GM04504 (cell line): ENCODE measurements around the gene BCL2L13.

Experiments used
- DNase-seq: peaks from one replicate; pipeline ENCODE4 v3.0.0-alpha.2; 2012; ENCODE audit warnings: low read depth

BCL2L13 gene

GRCh38 chr22:17726928-17727897 is 88.7 kb downstream of the BCL2L13 start:
- no peak for DNase-seq

- no peak for DNase-seq
Observed at GRCh38 chr22:17728786-17729185, 90.2 kb downstream of the BCL2L13 start.

GRCh38 chr22:17729561-17729960 is 91.0 kb downstream of the BCL2L13 start:
- no peak for DNase-seq

DNA sequence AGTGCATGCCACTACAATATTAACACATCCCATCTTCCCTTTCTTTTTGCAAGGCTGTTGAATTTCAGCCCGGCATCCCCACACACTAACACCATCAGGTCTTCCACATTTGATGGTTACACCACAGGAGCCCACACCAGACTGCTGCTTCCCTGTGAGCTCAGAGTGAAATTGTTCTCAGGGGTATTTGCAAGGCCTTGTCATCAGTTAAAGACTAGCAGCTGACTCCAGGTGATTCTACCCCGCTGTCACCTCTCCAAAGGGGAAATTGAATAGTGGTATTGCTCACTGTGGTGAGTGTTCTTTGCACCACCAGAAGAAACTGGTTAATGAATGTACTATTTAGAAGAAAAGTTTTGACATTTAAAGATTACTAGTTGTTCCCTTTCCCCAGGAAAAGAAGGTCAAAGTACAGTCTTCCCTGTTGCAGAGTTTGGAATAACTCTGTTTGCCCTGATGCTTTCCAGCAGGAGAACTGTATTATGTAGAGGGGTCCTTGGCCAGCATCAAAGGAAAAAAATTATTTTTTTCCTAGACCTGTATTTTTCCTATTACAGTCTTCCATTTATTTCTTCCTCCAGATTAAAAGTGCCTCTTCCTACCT is 93.8 kb downstream of the BCL2L13 start:
- DNase-seq: no peak

- no peak for DNase-seq
Observed at GRCh38 chr22:17733466-17733865, 94.9 kb downstream of the BCL2L13 start.

GRCh38 chr22:17734187-17734586 is 95.6 kb downstream of the BCL2L13 start:
- DNase-seq: no peak

DNA sequence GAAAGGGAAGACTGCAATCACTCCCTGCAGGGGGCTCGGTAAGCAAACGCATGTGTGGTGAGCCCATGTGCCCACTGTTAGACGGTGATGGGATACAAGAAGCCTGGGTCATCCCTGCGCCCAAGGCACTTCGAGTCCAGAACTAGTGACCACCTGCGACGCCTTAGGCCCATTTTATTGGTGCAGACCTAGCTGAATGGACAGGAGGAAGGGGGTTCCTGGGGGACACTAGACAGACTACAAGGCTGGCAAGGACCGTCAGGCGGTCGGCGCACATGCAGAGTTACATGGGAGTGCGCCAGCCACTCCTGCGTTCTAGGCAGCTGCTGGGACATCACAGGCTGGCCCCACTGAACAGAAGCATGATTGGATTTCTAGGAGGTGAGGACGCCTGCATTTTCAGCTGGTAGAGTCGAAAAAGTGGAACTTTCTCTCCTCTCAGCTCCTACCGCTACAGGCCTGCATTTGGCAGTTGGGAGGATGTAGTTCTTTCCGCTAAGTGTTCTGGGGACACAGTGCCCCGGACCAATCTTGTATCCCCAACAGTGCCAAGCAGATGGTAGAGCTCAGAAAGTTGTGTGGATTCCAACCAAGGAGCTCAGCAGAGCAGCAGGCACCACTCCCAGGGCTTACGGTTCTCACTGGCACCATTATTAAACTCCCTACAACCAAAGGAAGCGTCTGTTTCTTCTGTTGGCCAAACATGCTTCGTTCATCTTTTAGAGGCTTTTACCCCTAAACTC is 100.0 kb downstream of the BCL2L13 start:
- DNase-seq: no peak

DNA sequence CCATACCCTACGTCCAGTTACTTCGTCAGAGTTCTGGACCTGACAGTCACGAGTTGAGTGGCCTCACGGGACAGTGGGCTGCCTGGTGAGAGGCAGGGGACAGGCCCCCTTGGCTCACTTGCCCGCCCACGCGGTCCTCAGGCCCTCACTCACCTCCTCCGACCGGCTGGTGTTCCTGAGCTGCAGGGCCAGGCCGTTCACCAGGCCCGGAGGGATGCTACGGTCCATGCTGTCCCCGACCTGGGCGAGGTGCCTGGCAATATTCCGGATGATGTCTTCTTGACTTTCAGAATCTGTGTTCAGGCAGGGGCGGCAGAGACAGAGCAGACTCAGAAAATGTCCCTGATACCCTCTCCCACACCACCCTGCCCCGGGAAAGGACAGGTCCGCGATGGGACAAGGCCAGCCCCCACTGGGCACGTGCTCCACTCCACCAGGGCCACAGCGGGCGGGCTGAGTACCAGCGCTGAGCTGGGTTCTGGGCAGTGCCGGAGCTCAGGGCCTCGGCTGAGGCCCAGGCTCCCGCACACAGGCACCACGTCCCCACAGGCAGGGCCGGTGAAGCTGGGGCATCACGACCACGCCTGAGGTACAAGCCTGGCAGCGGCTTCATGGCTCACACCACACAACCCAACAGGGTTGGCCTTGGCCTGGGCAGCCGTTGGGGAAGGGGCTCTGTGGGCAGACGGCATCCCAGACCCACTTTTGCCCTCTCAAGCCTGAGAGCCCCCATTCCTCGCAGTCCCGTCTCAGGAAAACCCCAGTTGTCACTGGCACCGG is 100.8 kb downstream of the BCL2L13 start:
- DNase-seq: no peak

GRCh38 chr22:17741866-17742526 is 103.4 kb downstream of the BCL2L13 start:
- no peak for DNase-seq

GRCh38 chr22:17742527-17742902 is 104.0 kb downstream of the BCL2L13 start:
- peak; percentile 25 for DNase-seq

- DNase-seq: no peak
Observed at GRCh38 chr22:17743661-17744411, 105.3 kb downstream of the BCL2L13 start.

DNA sequence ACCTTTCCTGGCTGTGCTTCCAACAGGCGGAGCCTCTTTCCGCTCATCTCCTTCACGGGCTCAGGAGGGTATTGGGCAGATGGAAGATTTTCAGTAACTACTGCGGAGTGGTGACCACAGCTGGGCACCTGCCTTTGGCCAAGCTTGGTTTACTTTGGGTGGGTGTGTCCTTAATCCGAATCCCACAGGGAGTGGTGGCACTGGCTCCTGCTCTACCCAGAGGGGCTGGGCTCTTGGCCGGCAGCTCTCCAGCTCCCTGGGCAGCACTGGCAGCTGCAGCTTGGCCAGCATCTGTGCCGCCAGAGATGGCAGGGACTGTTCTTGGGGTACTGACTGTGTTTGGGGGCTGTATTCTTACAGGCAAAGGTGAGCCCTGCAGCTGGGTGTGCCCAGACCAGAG is 105.9 kb downstream of the BCL2L13 start:
- no peak for DNase-seq

DNA sequence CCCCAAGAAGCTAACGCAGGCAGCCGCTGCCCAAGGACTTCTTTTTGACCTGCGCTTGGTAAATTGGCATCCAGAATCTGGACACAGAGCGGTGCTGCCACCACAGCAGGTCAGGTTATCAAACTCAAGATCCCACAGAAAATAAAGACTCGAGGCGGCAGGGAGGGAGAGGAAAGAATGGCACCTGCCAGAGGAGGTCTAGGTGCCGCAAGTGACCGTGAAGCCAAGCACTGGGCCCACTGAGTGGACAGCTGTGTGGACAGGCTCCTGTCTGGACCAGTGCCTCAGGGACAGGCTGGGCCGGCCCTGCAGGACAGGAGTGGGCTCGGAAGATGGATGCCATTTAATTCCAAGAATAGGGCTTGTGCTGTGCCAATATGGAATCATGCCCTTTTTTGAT is 108.4 kb downstream of the BCL2L13 start:
- DNase-seq: no peak

GRCh38 chr22:17748555-17749353 is 110.2 kb downstream of the BCL2L13 start:
- no peak for DNase-seq

DNA sequence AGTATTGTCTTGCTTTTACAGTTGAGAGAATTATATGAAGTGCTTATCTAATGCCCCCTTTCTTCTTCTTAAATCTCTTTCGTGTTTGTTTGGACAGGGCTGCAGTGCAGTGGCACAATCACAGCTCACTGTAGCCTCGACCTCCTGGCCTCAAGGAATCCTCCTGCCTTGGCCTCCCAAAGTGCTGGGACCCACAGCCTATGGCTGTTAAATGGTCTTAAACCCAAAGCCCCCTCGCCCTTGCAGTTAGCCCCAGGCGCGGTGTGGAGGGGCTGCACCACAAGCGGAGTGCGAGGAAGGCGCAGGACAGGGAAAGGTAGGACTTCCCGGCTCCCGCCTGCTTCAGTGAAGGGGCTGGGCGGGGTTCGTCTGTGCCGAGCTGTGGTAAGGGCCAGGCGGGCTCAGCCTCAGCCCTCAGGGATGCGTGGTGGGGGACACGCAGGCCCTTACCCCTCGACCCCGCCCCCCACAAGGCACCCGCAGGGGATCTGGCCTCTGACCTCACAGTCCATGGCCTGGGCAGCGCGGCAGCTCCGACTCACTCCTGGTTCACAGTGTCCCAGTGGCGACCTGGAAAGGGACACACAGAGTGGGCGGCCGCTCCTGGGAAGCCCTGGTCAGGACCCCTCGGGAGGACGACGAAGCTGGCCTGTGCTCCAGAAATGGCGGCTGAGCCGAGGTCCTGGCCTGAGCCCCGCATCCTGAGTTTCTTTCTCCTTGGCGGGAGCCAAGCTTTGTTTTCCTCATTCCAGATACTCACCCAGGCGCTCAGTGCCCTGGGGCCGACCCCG is 111.2 kb downstream of the BCL2L13 start:
- no peak for DNase-seq

DNA sequence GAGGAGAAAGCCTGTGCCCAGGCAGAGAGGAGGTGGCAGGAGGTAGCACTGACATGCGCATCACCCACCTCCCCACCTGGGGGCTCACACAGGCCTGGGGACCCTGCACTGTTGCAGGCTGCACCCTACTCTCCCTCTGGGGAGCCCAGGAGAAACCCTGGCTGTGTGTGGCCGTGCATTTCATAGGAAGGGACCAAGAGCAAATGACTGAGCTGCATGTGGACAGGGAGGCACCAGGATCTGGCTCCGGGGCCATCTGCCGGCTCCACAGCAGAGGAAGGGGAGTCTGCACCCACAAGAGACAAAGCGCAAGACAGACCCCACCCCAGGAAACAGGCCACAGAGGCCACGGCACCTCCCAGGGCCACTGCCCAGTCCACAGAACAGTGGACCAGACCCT is 113.0 kb downstream of the BCL2L13 start:
- DNase-seq: no peak

DNA sequence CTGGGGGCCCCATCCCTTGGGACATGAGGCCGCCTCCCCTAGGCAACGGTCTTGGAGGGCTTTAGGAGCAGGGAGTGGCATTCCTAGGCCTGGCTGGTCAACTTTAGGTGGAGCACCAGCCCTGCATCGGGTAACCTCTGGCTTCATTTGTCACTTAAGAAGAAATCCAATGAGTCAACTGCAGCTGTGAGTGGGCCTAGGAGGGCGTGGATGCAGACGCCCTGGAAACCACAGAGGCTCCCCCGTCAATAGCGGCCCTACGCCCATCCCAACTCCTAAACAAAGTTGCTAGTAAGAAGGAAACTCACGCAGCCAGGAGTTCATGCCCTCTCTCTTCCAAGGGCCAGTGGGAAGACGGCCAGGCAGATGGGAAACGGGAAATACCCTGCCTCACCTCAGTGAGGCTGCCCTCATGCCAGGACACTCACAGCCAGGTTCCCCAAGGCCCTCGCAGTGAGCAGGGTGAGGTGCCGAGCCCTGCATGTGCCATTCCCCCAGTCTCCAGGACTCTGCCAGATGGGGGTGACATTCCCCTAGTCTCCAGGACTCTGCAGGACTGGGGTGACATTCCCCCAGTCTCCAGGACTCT is 114.9 kb downstream of the BCL2L13 start:
- no peak for DNase-seq

GRCh38 chr22:17754233-17754925 is 115.8 kb downstream of the BCL2L13 start:
- DNase-seq: no peak
